Cardiac muscle cell (in vitro differentiated cells and primary cell): Measurements from ENCODE around the gene PUS1. TPM values are rescaled to one million over a fixed set of nuclear protein-coding genes. Genes with fewer than 3 reads are reported as not detected.
"Not testable (repeated sequence)": the region's sequence is repeated elsewhere in the genome, so short reads cannot be mapped to it uniquely, and the experiment has no call there.

ENCODE experiments used
- DNase-seq, 2 donors: peaks; one replicate each; pipeline versions ENCODE4 v3.0.0 to v3.0.0-alpha.2; 2010 to 2017; ENCODE audit warnings: low read depth in 1 of 2, low spot score in 1 of 2
- H3K27ac ChIP-seq: fragments of 200-600 bp; sonication (generic); 2 replicates; pipeline ENCODE4 v1.5.1; 2016
- H3K27me3 ChIP-seq: fragments of 200-600 bp; sonication (generic); 2 replicates; pipeline ENCODE4 v1.6.0; 2016; ENCODE audit warnings: control low read depth
- H3K36me3 ChIP-seq: fragments of 200-600 bp; sonication (generic); 2 replicates; pipeline ENCODE4 v1.5.1; 2016; ENCODE audit warnings: control low read depth
- H3K4me1 ChIP-seq: fragments of 200-600 bp; sonication (generic); 2 replicates; pipeline ENCODE4 v1.8.1; 2017; ENCODE audit warnings: low read depth, mild to moderate bottlenecking, mixed run types
- H3K4me3 ChIP-seq: fragments of 200-600 bp; sonication (generic); 2 replicates; pipeline ENCODE4 v1.5.1; 2016; ENCODE audit warnings: mild to moderate bottlenecking
- H3K9me3 ChIP-seq: fragments of 200-600 bp; sonication (generic); 2 replicates; pipeline ENCODE4 v1.5.1; 2017; ENCODE audit warnings: low read depth, mild to moderate bottlenecking, control low read depth
- CTCF ChIP-seq: IDR thresholded peaks from 2 replicates; pipeline ENCODE4 v1.5.1; 2012; ENCODE audit warnings: low read depth, mild to moderate bottlenecking, low read length
- polyA plus RNA-seq: library from polyadenylated mRNA; unstranded; fragments of >200 nt; fragmentation: Nextera tagmentation; extraction: Ambion mirVana; gene quantifications from 2 replicates; pipeline ENCODE4 v1.2.1, GENCODE V29; 2016
- total RNA-seq: library from RNA; depleted of rRNA; stranded (reverse); fragments of >200 nt; gene quantifications from 2 replicates; pipeline ENCODE4 v1.2.3, GENCODE V29; 2016

PUS1 gene
- total and polyA plus RNA-seq, 2 experiments from 2014 or later = 7.2 to 10.4 TPM

- TF ChIP-seq CTCF = no peak
- H3K27me3 ChIP-seq = no peaks in the 10 kb centered on the region
- H3K4me3 ChIP-seq = peak overlapping the region; percentile 82
- no peaks in the 10 kb centered on the region for H3K9me3 ChIP-seq
- H3K4me1 ChIP-seq = no peaks in the 10 kb centered on the region
- DNase-seq = peak; percentile 10 to 50
- no peaks in the 10 kb centered on the region for H3K36me3 ChIP-seq
- peak overlapping the region; percentile 82 for H3K27ac ChIP-seq
Measured at GRCh38 chr12:131950182-131950913, 21.3 kb downstream of the PUS1 start.

- not testable (repeated sequence) for DNase-seq
Measured at GRCh38 chr12:131953810-131954209, 24.7 kb downstream of the PUS1 start.

GRCh38 chr12:131954460-131954859 lies 25.4 kb downstream of the PUS1 start:
- not testable (repeated sequence) for H3K36me3 ChIP-seq, H3K4me1 ChIP-seq, H3K27ac ChIP-seq, H3K4me3 ChIP-seq, H3K27me3 ChIP-seq, DNase-seq, H3K9me3 ChIP-seq

More at GRCh38 chr12:131953810-131954209, 24.7 kb downstream of the PUS1 start:
- not testable (repeated sequence) for H3K9me3 ChIP-seq, H3K4me3 ChIP-seq, H3K27ac ChIP-seq, H3K27me3 ChIP-seq, H3K36me3 ChIP-seq, H3K4me1 ChIP-seq

GRCh38 chr12:131959116-131959515 lies 30.0 kb downstream of the PUS1 start:
- Histone ChIP-seq H3K36me3 (peaks cover 5% of the 10 kb centered on the region), H3K4me3 (no peak overlapping the region), H3K27me3 (no peaks in the 10 kb centered on the region), H3K4me1 (peaks cover 10% of the 10 kb centered on the region), H3K27ac (no peak overlapping the region), H3K9me3 (no peaks in the 10 kb centered on the region)
- no peak for DNase-seq
- no peak for TF ChIP-seq CTCF

GRCh38 chr12:131959641-131960589 lies 30.8 kb downstream of the PUS1 start:
- H3K27me3 ChIP-seq = no peaks in the 10 kb centered on the region
- peak overlapping the region; percentile 28 for H3K27ac ChIP-seq
- TF ChIP-seq CTCF = no peak
- no peaks in the 10 kb centered on the region for H3K9me3 ChIP-seq
- peaks cover 13% of the 10 kb centered on the region for H3K4me1 ChIP-seq
- DNase-seq = no peak
- peaks cover 5% of the 10 kb centered on the region for H3K36me3 ChIP-seq
- no peak overlapping the region for H3K4me3 ChIP-seq

GRCh38 chr12:131960590-131961325 lies 31.7 kb downstream of the PUS1 start:
- H3K36me3 ChIP-seq, H3K4me3 ChIP-seq, H3K27me3 ChIP-seq, H3K27ac ChIP-seq, H3K9me3 ChIP-seq, DNase-seq: not testable (repeated sequence)
- H3K4me1 ChIP-seq = peaks cover 13% of the 10 kb centered on the region

GRCh38 chr12:131961328-131961727 lies 32.3 kb downstream of the PUS1 start:
- H3K27ac ChIP-seq, H3K9me3 ChIP-seq, H3K4me3 ChIP-seq, H3K27me3 ChIP-seq, DNase-seq, H3K36me3 ChIP-seq: not testable (repeated sequence)
- peaks cover 13% of the 10 kb centered on the region for H3K4me1 ChIP-seq
